Panc1 (cell line): ENCODE data around the gene RIMKLA. TPM values are rescaled to one million over a fixed set of nuclear protein-coding genes. Genes with fewer than 3 reads are reported as not detected.

Experiments used
- total RNA-seq: library from RNA; stranded (reverse); gene quantifications from one replicate; pipeline ENCODE4 v1.2.1, GENCODE V29; 2021; ENCODE audit not compliant: unreplicated experiment

The RIMKLA gene
- total RNA-seq, 1 experiment from 2014 or later: 13.6 TPM

Other genes starting within 250 kb of the RIMKLA start
- gene GUCA2B, start 227.4 kb upstream of the RIMKLA start, total RNA-seq: not detected
- gene GUCA2A, start 216.0 kb upstream of the RIMKLA start, total RNA-seq: not detected
- 55.3 TPM for gene FOXJ3, start 45.6 kb upstream of the RIMKLA start, total RNA-seq
- gene ZMYND12, start 75.2 kb downstream of the RIMKLA start, total RNA-seq: 0.57 TPM
- 72.7 TPM for gene PPCS, start 75.8 kb downstream of the RIMKLA start, total RNA-seq
- 1.3 TPM for gene CCDC30, start 82.5 kb downstream of the RIMKLA start, total RNA-seq